Vagina (tissue), 2 donors: Measurements from ENCODE around the gene USF2.

Source experiments
- CTCF ChIP-seq, 3 experiments: fragments of 450-650 bp in 2 of 3; fragments of 200-600 bp in 1 of 3; sonication (generic) in 1 of 3; IDR thresholded peaks; one replicate each; pipeline ENCODE4 v1.5.1; 2017 to 2019; ENCODE audit warnings: antibody characterized with exemption in 3 of 3, mild to moderate bottlenecking in 2 of 3, moderate library complexity in 2 of 3
- POLR2A ChIP-seq, 2 donors: fragments of 450-650 bp; IDR thresholded peaks; one replicate each; pipeline ENCODE4 v1.6.1; 2017; ENCODE audit warnings: antibody characterized with exemption in 2 of 2, mild to moderate bottlenecking in 2 of 2, moderate library complexity in 2 of 2

GRCh38 chr19:35293808-35294207 lies 25.0 kb downstream of the USF2 start:
- TF ChIP-seq POLR2A (IDR thresholded peaks at IDR 0.05) = no peak
- no peak for TF ChIP-seq CTCF (IDR thresholded peaks at IDR 0.05)
